CD8-positive, alpha-beta memory T cell (primary cell): ENCODE results near the gene PRKD3. TPM values are rescaled to one million over a fixed set of nuclear protein-coding genes. Genes with fewer than 3 reads are reported as not detected.

ENCODE experiments used
- CTCF ChIA-PET: fragments of 350-600 bp; sonication (Branson Sonifier 250); formaldehyde crosslinking; loops from one replicate; lab custom pipeline; 2021; ENCODE audit warnings: antibody characterized with exemption; lab: Charles Lee
- POLR2A ChIA-PET: fragments of 350-600 bp; sonication (Branson Sonifier 250); formaldehyde crosslinking; loops from one replicate; lab custom pipeline; 2021; ENCODE audit warnings: antibody characterized with exemption; lab: Charles Lee
- DNase-seq, 5 donors: peaks; one replicate each; pipeline versions ENCODE4 v3.0.0 to v3.0.0-alpha.2; 2020 to 2022; ENCODE audit warnings: mixed read lengths in 1 of 5
- H3K27ac ChIP-seq: one replicate; pipeline ENCODE4 v1.7.0; 2013; ENCODE audit warnings: low read depth, mild to moderate bottlenecking, low read length, moderate library complexity
- H3K27me3 ChIP-seq: 2 replicates; pipeline ENCODE4 v1.7.0; 2013; ENCODE audit warnings: low read length, mild to moderate bottlenecking; ENCODE audit not compliant: insufficient read depth, poor library complexity, severe bottlenecking
- H3K36me3 ChIP-seq: 2 replicates; pipeline ENCODE4 v1.7.0; 2013; ENCODE audit warnings: mild to moderate bottlenecking, low read length, moderate library complexity; ENCODE audit not compliant: insufficient read depth
- H3K4me1 ChIP-seq: 2 replicates; pipeline ENCODE4 v1.7.0; 2013; ENCODE audit warnings: mild to moderate bottlenecking, low read length, moderate library complexity; ENCODE audit not compliant: insufficient read depth
- H3K4me3 ChIP-seq: 2 replicates; pipeline ENCODE4 v1.7.0; 2013; ENCODE audit warnings: mild to moderate bottlenecking, low read length
- H3K9me3 ChIP-seq: 2 replicates; pipeline ENCODE4 v1.7.0; 2013; ENCODE audit warnings: mild to moderate bottlenecking, low read length
- H3K27ac Mint-ChIP-seq, 8 donors: one replicate each; pipeline ENCODE4 v1.8.0; 2020 to 2021; ENCODE audit warnings: mixed read lengths in 8 of 8, mild to moderate bottlenecking in 6 of 8, inconsistent platforms in 3 of 8, moderate library complexity in 3 of 8
- H3K27me3 Mint-ChIP-seq, 2 donors: one replicate each; pipeline ENCODE4 v1.8.0; 2020 to 2021; ENCODE audit warnings: mixed read lengths in 2 of 2, mild to moderate bottlenecking in 1 of 2, moderate library complexity in 1 of 2
- H3K36me3 Mint-ChIP-seq, 3 donors: one replicate each; pipeline ENCODE4 v1.8.0; 2020 to 2021; ENCODE audit warnings: mixed read lengths in 3 of 3, inconsistent platforms in 1 of 3, mild to moderate bottlenecking in 1 of 3
- H3K4me1 Mint-ChIP-seq, 3 donors: one replicate each; pipeline ENCODE4 v1.8.0; 2020 to 2021; ENCODE audit warnings: mixed read lengths in 3 of 3, inconsistent platforms in 1 of 3, mild to moderate bottlenecking in 1 of 3
- H3K4me3 Mint-ChIP-seq, 7 donors: one replicate each; pipeline ENCODE4 v1.8.0; 2020 to 2021; ENCODE audit warnings: mixed read lengths in 7 of 7, mild to moderate bottlenecking in 6 of 7, moderate library complexity in 4 of 7, inconsistent platforms in 2 of 7
- H3K9me3 Mint-ChIP-seq, 5 donors: one replicate each; pipeline ENCODE4 v1.8.0; 2020 to 2022; ENCODE audit warnings: mixed read lengths in 5 of 5, mild to moderate bottlenecking in 3 of 5, moderate library complexity in 2 of 5, inconsistent platforms in 1 of 5
- polyA plus RNA-seq: library from polyadenylated mRNA; unstranded; fragments of 300-500 nt; fragmentation: Illumina TruSeq; gene quantifications from one replicate; pipeline ENCODE4 v1.2.3, GENCODE V29; 2021
- total RNA-seq, 2 experiments: library from RNA; stranded (reverse); gene quantifications; one replicate each; pipeline ENCODE4 v1.2.3, GENCODE V29; 2021

The PRKD3 gene
- total and polyA plus RNA-seq, 3 experiments from 2014 or later: 22.9 to 38.4 (median 38.3) TPM

DNA sequence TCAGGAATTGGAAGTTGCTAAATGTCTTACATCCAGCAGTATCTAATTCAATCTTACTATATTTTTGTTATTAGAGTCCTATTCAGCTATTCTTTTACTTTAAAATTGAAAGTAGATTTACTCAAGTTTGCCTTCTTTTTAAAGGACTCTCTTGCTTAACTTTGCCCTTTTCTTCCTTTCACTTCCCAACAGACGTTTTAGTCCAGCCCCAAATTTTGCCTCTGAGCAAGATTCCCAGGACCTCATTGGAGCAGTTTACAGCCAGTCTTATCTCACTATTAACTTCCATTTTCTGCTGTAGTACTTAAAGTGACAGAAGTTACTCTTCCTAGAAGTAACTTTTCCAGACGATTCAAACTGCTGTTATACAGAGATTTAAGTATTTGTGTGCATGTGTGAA lies 1.7 kb upstream of the PRKD3 start:
- no peaks in the 10 kb centered on the region for H3K27me3 ChIP-seq
- ChIA-PET POLR2A (no interaction called here), CTCF (interaction anchor here (1.0 to 1.7 kb wide), 2 partner anchors 17 to 103 kb away, joined by 3 read pairs; no protein-coding TSS in a partner anchor)
- H3K36me3 ChIP-seq: no peaks in the 10 kb centered on the region
- peaks cover 14% of the 10 kb centered on the region for H3K4me1 ChIP-seq
- DNase-seq: no peak
- no peak overlapping the region for H3K4me3 ChIP-seq
- Mint-ChIP-seq H3K4me3 (peak overlapping the region in 5 of 7 donors; percentile 24 to 78 (median 54)), H3K27ac (peak overlapping the region in 1 of 8 donors; percentile 79), H3K27me3 (peaks cover 6 to 8% of the 10 kb centered on the region in 2 donors), H3K9me3 (no peaks in the 10 kb centered on the region), H3K36me3 (peaks cover 0 to 5% (median 0%) of the 10 kb centered on the region in 3 donors), H3K4me1 (peaks cover 30 to 40% (median 40%) of the 10 kb centered on the region in 3 donors)
- H3K27ac ChIP-seq: no peak overlapping the region
- H3K9me3 ChIP-seq: no peaks in the 10 kb centered on the region

DNA sequence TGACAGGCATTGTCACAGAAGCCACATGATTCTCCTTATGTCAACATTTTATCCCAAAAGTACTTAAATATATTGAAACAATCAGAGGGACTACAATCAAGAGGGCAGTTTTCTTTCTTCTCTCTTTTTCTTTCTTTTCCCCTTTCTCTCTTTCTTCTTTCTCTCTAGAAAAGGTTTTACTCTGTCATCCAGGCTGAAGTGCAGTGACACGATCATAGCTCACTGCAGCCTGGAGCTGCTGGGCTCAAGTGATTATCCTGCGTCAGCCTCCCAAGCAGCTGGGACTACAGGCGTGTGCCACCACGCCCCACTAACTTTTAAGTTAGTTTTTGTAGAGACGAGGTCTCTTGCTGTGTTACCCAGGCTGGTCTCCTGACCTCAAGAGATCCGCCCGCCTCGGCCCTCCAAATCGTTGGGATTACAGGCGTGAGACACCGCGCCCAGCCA lies 1.0 kb upstream of the PRKD3 start:
- ChIA-PET CTCF (interaction anchor here (1.0 to 1.7 kb wide), 2 partner anchors 17 to 103 kb away, joined by 3 read pairs; no protein-coding TSS in a partner anchor), POLR2A (interaction anchor here (1.7 to 2.5 kb wide), 2 partner anchors 94 to 359 kb away, joined by 5 to 7 read pairs; partner anchors contain the start of genes CEBPZ and NDUFAF7)
- Histone ChIP-seq H3K9me3 (no peaks in the 10 kb centered on the region), H3K27me3 (no peaks in the 10 kb centered on the region), H3K27ac (no peak overlapping the region), H3K36me3 (no peaks in the 10 kb centered on the region), H3K4me3 (no peak overlapping the region), H3K4me1 (peaks cover 16% of the 10 kb centered on the region)
- Mint-ChIP-seq H3K27me3 (peaks cover 6 to 8% of the 10 kb centered on the region in 2 donors), H3K4me1 (peaks cover 35 to 46% (median 44%) of the 10 kb centered on the region in 3 donors), H3K4me3 (peak overlapping the region; percentile 86 to 93 (median 88)), H3K9me3 (no peaks in the 10 kb centered on the region), H3K36me3 (peaks cover 0 to 5% (median 0%) of the 10 kb centered on the region in 3 donors), H3K27ac (peak overlapping the region in 6 of 8 donors; percentile 55 to 89 (median 78))
- no peak for DNase-seq

DNA sequence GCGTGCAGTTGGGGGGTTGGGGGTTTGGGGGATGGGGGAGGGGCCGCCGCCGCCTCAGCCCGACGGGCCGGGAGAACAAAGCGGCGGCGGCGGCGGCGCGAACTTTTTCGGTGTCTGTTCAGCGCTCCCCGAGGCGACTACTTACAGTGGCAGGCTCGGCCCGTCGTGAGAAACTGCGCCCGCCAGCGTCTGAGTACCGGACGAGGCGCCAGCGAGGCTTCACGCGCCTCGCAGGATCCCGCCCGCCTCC lies 172 bp downstream of the PRKD3 start:
- H3K9me3 Mint-ChIP-seq: no peaks in the 10 kb centered on the region
- Histone ChIP-seq H3K36me3 (no peaks in the 10 kb centered on the region), H3K4me3 (no peak overlapping the region), H3K27ac (no peak overlapping the region), H3K27me3 (no peaks in the 10 kb centered on the region), H3K9me3 (no peaks in the 10 kb centered on the region), H3K4me1 (peaks cover 16% of the 10 kb centered on the region)
- CTCF ChIA-PET: interaction anchor here (0.6 to 2.8 kb wide), 2 partner anchors 12 to 126 kb away, joined by 3 to 7 read pairs; no protein-coding TSS in a partner anchor
- H3K4me3 Mint-ChIP-seq: peak overlapping the region in 6 of 7 donors; percentile 57 to 89 (median 70)
- H3K36me3 Mint-ChIP-seq: peaks cover 0 to 5% (median 0%) of the 10 kb centered on the region in 3 donors
- peak in 2 of 5 donors; percentile 68 to 84 for DNase-seq
- peak overlapping the region in 2 of 8 donors; percentile 33 to 55 for H3K27ac Mint-ChIP-seq
- peaks cover 41 to 54% (median 51%) of the 10 kb centered on the region in 3 donors for H3K4me1 Mint-ChIP-seq
- peaks cover 6 to 8% of the 10 kb centered on the region in 2 donors for H3K27me3 Mint-ChIP-seq
- POLR2A ChIA-PET: interaction anchor here (1.7 to 2.5 kb wide), 2 partner anchors 93 to 357 kb away, joined by 5 to 7 read pairs; partner anchors contain the start of genes CEBPZ and NDUFAF7

DNA sequence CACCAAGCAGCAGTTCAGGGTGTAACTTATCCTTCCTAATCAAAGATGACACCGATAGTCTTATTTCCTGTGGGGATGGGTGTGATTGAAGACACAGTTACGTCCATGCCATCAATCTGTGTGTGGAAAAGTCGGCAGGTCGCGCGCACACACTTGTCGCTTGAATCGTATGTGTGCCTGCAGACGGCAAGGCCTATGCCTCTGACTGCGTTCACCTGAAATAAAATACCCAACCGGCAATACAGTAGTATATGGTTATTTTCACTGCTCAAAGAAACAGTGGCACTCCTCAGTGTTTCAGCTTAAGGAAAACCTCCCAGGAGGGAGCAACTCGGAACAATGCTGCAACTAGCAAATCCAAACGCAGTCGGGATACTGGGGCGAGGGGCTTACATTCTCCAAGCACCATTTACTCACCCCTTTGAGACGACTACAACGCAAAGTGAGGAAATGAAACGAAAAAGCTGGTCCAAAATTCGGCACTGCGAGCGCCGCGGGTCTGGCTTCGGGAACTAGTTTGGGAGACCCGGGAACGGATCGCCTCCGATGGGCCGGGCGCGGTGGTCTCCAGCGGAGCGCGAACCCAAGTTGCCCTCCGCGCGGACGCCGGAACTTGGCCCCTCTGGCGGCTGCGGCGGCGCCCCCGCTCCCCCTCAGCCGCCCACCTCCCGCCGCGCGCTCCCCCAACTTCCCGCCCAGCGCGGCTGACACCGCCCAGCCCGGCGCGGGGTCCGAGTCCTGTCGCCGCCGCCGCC lies 675 bp downstream of the PRKD3 start:
- Mint-ChIP-seq H3K27me3 (peaks cover 6 to 8% of the 10 kb centered on the region in 2 donors), H3K36me3 (peaks cover 0 to 5% (median 0%) of the 10 kb centered on the region in 3 donors), H3K9me3 (no peaks in the 10 kb centered on the region), H3K4me1 (peaks cover 45 to 56% (median 53%) of the 10 kb centered on the region in 3 donors), H3K27ac (peak overlapping the region; percentile 87 to 99 (median 98)), H3K4me3 (peak overlapping the region; percentile 88 to 100 (median 99))
- Histone ChIP-seq H3K36me3 (no peaks in the 10 kb centered on the region), H3K4me3 (peak overlapping the region; percentile 61), H3K4me1 (peaks cover 16% of the 10 kb centered on the region), H3K27ac (peak overlapping the region; percentile 66), H3K9me3 (no peaks in the 10 kb centered on the region), H3K27me3 (no peaks in the 10 kb centered on the region)
- ChIA-PET CTCF (interaction anchor here (0.6 to 2.8 kb wide), 3 partner anchors 12 to 127 kb away, joined by 3 to 7 read pairs (median 3); no protein-coding TSS in a partner anchor), POLR2A (interaction anchor here (0.6 to 2.5 kb wide), 3 partner anchors 92 to 357 kb away, joined by 3 to 7 read pairs (median 5); partner anchors contain the start of genes CEBPZ and NDUFAF7)
- peak in 4 of 5 donors; percentile 38 to 62 (median 58) for DNase-seq

DNA sequence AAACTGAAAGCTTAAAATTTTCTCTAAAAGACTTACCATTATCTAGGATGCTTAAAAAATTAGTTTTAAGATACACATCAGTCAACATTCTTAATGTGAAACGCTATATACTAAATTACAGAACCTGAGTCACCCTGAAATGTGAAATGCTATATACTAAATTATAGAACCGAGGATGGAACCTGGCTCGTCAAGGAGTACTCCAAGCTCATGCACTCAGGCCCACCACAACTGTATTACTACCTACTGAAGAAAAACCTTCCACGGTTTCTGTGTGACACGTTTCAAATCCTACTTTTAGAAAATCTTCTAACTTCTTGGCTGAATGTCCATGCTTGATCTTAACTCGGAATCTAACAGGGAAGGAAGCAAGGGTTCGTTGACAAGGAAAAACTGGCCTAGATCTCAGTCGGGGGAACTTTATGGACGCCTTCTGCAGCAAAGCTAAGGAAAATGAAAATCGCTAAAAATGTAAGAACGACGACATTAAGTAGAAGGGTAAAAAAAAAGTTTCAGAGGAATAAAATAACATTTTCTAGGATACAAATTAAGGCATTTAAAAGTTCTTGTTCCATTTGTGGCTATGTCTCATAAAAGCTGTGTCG lies 1.4 kb downstream of the PRKD3 start:
- CTCF ChIA-PET: interaction anchor here (1.0 to 2.8 kb wide), 3 partner anchors 11 to 67 kb away, joined by 3 to 7 read pairs (median 3); no protein-coding TSS in a partner anchor
- no peaks in the 10 kb centered on the region for H3K27me3 ChIP-seq
- Mint-ChIP-seq H3K27ac (peak overlapping the region; percentile 87 to 99 (median 98)), H3K4me1 (peaks cover 50 to 63% (median 60%) of the 10 kb centered on the region in 3 donors), H3K4me3 (peak overlapping the region; percentile 88 to 100 (median 99)), H3K27me3 (peaks cover 5 to 6% of the 10 kb centered on the region in 2 donors), H3K36me3 (peaks cover 0 to 5% (median 0%) of the 10 kb centered on the region in 3 donors), H3K9me3 (no peaks in the 10 kb centered on the region)
- H3K4me1 ChIP-seq: peaks cover 19% of the 10 kb centered on the region
- no peak for DNase-seq
- peak overlapping the region; percentile 61 for H3K4me3 ChIP-seq
- H3K9me3 ChIP-seq: no peaks in the 10 kb centered on the region
- POLR2A ChIA-PET: interaction anchor here (0.6 to 2.5 kb wide), 2 partner anchors 92 to 265 kb away, joined by 3 to 7 read pairs; partner anchors contain the start of genes CEBPZ and NDUFAF7
- peak overlapping the region; percentile 66 for H3K27ac ChIP-seq
- no peaks in the 10 kb centered on the region for H3K36me3 ChIP-seq

DNA sequence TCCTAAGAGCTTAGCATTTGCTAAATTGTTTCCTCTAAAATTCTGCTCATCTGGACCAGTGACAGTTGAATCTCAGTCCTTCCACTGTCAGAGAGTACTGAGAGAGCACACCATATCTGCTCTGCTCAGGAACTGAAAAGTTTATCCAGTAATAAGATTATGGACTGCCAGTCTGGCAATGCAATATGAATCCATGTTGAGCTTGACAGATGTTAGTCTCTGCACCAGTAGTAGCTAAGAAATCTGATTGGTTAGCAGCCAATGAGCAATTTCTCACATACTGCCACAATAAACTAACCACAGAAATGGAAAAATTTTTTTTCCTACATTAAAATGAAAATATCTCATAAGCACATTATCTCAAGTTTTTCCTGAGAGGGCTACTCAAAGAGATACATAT lies 2.3 kb downstream of the PRKD3 start:
- H3K36me3 ChIP-seq: no peaks in the 10 kb centered on the region
- no peak overlapping the region for H3K4me3 ChIP-seq
- no peaks in the 10 kb centered on the region for H3K9me3 ChIP-seq
- peak overlapping the region in 2 of 8 donors; percentile 57 to 98 for H3K27ac Mint-ChIP-seq
- ChIA-PET CTCF (interaction anchor here (1.3 to 2.8 kb wide), 2 partner anchors 10 to 68 kb away, joined by 3 to 7 read pairs; no protein-coding TSS in a partner anchor), POLR2A (no interaction called here)
- H3K36me3 Mint-ChIP-seq: peaks cover 0 to 5% (median 0%) of the 10 kb centered on the region in 3 donors
- no peaks in the 10 kb centered on the region for H3K9me3 Mint-ChIP-seq
- peaks cover 54 to 72% (median 68%) of the 10 kb centered on the region in 3 donors for H3K4me1 Mint-ChIP-seq
- DNase-seq: no peak
- peaks cover under 1 to 5% of the 10 kb centered on the region in 2 donors for H3K27me3 Mint-ChIP-seq
- no peak overlapping the region for H3K27ac ChIP-seq
- H3K27me3 ChIP-seq: no peaks in the 10 kb centered on the region
- H3K4me1 ChIP-seq: peaks cover 20% of the 10 kb centered on the region
- peak overlapping the region in 5 of 7 donors; percentile 12 to 99 (median 21) for H3K4me3 Mint-ChIP-seq

DNA sequence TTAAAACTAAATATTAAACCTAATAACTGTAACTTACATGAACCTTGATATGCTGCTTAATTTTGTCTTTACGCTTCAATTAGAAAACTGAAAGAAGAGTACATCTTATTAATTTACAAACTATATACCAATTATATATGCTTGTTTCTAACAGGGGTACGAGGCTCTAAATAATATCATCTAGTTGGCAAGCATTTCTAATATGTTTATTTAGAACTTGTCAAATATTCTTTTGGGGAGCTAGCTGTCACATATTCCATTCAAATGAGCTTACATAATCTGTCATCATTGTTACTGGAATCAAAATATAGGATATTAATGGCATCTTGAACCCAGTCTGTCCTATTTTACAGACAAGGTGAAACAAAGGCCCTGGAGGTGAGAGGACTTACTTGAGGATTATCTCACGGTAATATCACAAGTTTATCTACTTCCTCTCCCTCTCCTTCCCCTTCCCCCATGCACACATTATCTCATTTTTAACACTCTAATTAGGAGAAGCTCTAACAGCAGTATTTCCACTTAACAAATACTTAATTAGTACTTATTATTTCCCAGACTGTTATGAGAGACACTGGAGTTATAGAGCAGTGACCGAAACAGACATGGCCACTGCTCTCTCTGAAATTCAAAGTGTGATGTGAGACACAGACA lies 3.5 kb downstream of the PRKD3 start:
- no peak for DNase-seq
- H3K9me3 ChIP-seq: no peaks in the 10 kb centered on the region
- Mint-ChIP-seq H3K27me3 (peaks cover 0 to 5% of the 10 kb centered on the region in 2 donors), H3K36me3 (peaks cover 0 to 12% (median 0%) of the 10 kb centered on the region in 3 donors), H3K4me3 (peak overlapping the region in 2 of 7 donors; percentile 37 to 71), H3K4me1 (peaks cover 56 to 75% (median 74%) of the 10 kb centered on the region in 3 donors), H3K27ac (peak overlapping the region in 5 of 8 donors; percentile 11 to 46 (median 40)), H3K9me3 (no peaks in the 10 kb centered on the region)
- H3K4me3 ChIP-seq: no peak overlapping the region
- H3K4me1 ChIP-seq: peaks cover 20% of the 10 kb centered on the region
- H3K27me3 ChIP-seq: no peaks in the 10 kb centered on the region
- CTCF ChIA-PET: no interaction called here
- POLR2A ChIA-PET: interaction anchor here (0.9 kb wide), 1 partner anchor 165 kb away, joined by 3 read pairs; no protein-coding TSS in a partner anchor
- H3K27ac ChIP-seq: no peak overlapping the region
- no peaks in the 10 kb centered on the region for H3K36me3 ChIP-seq
